IPS-15b (cell line): ENCODE data around the gene BIRC6.

ENCODE experiments used
- H3K27me3 ChIP-seq: one replicate; pipeline ENCODE4 v1.6.1; 2013; ENCODE audit warnings: low read length; ENCODE audit not compliant: control insufficient read depth, insufficient read depth
- H3K36me3 ChIP-seq: one replicate; pipeline ENCODE4 v1.6.1; 2013; ENCODE audit warnings: low read length; ENCODE audit not compliant: control insufficient read depth, insufficient read depth
- H3K4me1 ChIP-seq: one replicate; pipeline ENCODE4 v1.6.1; 2013; ENCODE audit warnings: mild to moderate bottlenecking, low read length; ENCODE audit not compliant: control insufficient read depth, insufficient read depth
- H3K4me3 ChIP-seq: one replicate; pipeline ENCODE4 v1.5.1; 2013; ENCODE audit warnings: low read depth, low read length
- H3K9ac ChIP-seq: one replicate; pipeline ENCODE4 v1.6.1; 2013; ENCODE audit warnings: low read depth, mild to moderate bottlenecking, low read length
- H3K9me3 ChIP-seq: one replicate; pipeline ENCODE4 v1.6.1; 2013; ENCODE audit warnings: mild to moderate bottlenecking, low read length; ENCODE audit not compliant: control insufficient read depth, insufficient read depth

BIRC6 gene

GRCh38 chr2:32424739-32425138 is 67.9 kb downstream of the BIRC6 start:
- Histone ChIP-seq H3K9ac (no peak overlapping the region), H3K36me3 (no peaks in the 10 kb centered on the region), H3K27me3 (no peaks in the 10 kb centered on the region), H3K4me3 (no peak overlapping the region), H3K4me1 (no peaks in the 10 kb centered on the region), H3K9me3 (no peaks in the 10 kb centered on the region)

DNA sequence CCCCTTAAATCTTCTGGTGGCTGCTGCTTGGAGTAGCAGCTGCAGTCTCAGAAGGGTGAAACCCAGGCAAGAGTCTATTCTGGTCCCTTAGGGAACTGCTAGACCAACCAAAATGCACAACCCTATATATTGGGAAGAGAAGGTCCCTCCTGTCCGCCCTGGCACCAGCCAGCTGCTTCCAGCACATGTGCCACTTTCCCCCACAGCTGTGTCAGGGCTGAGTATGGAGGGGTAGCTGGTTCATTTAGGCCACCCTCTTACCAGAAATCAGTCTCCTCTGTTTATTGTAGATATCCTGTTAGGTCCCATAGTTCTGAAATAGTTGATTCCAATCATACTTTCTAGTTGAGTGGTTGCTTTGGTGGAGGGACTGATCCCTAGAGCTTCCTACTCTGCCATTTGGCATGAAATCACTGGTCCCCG is 68.9 kb downstream of the BIRC6 start:
- no peak overlapping the region for H3K9ac ChIP-seq
- no peaks in the 10 kb centered on the region for H3K36me3 ChIP-seq
- H3K9me3 ChIP-seq: no peaks in the 10 kb centered on the region
- no peaks in the 10 kb centered on the region for H3K4me1 ChIP-seq
- no peaks in the 10 kb centered on the region for H3K27me3 ChIP-seq
- no peak overlapping the region for H3K4me3 ChIP-seq

- H3K9ac ChIP-seq: no peak overlapping the region
- no peaks in the 10 kb centered on the region for H3K4me1 ChIP-seq
- H3K4me3 ChIP-seq: no peak overlapping the region
- H3K36me3 ChIP-seq: no peaks in the 10 kb centered on the region
- no peaks in the 10 kb centered on the region for H3K9me3 ChIP-seq
- H3K27me3 ChIP-seq: no peaks in the 10 kb centered on the region
Observed at GRCh38 chr2:32427672-32428610, 71.1 kb downstream of the BIRC6 start.

DNA sequence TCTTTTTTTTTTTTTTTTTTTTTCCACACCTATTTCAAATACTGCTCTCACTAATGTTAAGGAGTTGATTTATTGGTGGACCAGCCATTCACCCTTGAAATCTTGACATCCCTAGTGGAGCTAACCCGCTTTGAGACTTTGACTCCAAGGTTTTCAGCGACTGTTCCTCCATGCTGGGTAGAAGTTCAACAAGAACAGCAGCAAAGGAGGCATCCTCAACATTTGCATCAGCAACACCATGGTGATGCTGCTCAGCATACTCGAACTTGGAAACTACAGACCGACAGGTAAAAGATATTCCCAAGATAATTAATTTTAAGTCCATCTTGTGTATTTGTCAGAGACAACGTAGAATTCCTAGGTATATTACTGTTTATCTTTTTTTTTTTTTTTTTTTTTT is 74.0 kb downstream of the BIRC6 start:
- Histone ChIP-seq H3K4me3 (no peak overlapping the region), H3K4me1 (no peaks in the 10 kb centered on the region), H3K36me3 (no peaks in the 10 kb centered on the region), H3K9ac (no peak overlapping the region), H3K27me3 (no peaks in the 10 kb centered on the region), H3K9me3 (no peaks in the 10 kb centered on the region)

GRCh38 chr2:32436150-32436549 is 79.3 kb downstream of the BIRC6 start:
- H3K4me3 ChIP-seq: no peak overlapping the region
- H3K27me3 ChIP-seq: no peaks in the 10 kb centered on the region
- peaks cover 4% of the 10 kb centered on the region for H3K36me3 ChIP-seq
- no peaks in the 10 kb centered on the region for H3K4me1 ChIP-seq
- no peaks in the 10 kb centered on the region for H3K9me3 ChIP-seq
- H3K9ac ChIP-seq: no peak overlapping the region

- Histone ChIP-seq H3K27me3 (no peaks in the 10 kb centered on the region), H3K36me3 (peaks cover 13% of the 10 kb centered on the region), H3K9me3 (no peaks in the 10 kb centered on the region), H3K4me1 (no peaks in the 10 kb centered on the region), H3K4me3 (no peak overlapping the region), H3K9ac (no peak overlapping the region)
Observed at GRCh38 chr2:32442020-32442467, 85.2 kb downstream of the BIRC6 start.

DNA sequence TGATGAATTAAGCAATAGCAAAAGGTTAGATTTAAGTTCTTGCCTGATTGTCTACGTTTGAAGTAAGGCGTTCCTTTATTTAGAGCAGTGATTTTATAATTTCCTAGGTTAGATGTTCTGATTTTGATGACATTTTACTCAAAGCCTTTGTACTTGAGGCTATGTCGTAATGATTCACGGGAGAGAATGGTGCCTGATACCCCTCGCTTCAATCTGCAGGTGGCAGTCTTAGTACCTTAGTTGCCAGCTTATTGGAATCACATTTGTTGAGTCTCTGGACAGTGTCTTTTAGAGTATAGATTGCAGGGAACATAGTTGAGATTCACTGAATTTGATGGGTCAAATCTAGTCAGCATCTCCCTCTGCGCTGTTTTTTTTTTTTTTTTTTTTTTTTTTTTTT is 89.5 kb downstream of the BIRC6 start:
- Histone ChIP-seq H3K4me3 (no peak overlapping the region), H3K27me3 (no peaks in the 10 kb centered on the region), H3K9ac (no peak overlapping the region), H3K4me1 (no peaks in the 10 kb centered on the region), H3K36me3 (peaks cover 9% of the 10 kb centered on the region), H3K9me3 (no peaks in the 10 kb centered on the region)

DNA sequence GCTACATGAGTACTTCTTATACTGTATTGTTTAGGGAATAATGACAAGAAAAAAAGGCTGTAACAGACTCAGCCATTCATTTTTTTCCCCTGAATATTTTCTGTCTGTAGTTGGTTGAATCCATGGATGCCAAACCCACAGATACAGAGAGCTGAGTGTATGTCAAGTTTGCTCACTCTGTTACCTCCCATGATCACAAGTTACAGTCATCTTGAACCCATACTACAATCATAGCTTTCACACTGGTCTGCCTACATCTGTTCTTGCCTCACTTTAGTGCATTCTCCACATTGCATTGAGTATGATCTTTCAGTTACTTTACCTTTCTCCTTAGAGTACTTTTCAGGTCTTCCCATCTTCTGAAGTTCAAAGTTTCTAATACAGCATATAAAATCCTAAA is 94.0 kb downstream of the BIRC6 start:
- Histone ChIP-seq H3K9me3 (no peaks in the 10 kb centered on the region), H3K4me1 (no peaks in the 10 kb centered on the region), H3K9ac (no peak overlapping the region), H3K27me3 (no peaks in the 10 kb centered on the region), H3K4me3 (no peak overlapping the region), H3K36me3 (peaks cover 5% of the 10 kb centered on the region)

- no peaks in the 10 kb centered on the region for H3K36me3 ChIP-seq
- H3K9ac ChIP-seq: no peak overlapping the region
Observed at GRCh38 chr2:32452338-32453064, 95.7 kb downstream of the BIRC6 start.

DNA sequence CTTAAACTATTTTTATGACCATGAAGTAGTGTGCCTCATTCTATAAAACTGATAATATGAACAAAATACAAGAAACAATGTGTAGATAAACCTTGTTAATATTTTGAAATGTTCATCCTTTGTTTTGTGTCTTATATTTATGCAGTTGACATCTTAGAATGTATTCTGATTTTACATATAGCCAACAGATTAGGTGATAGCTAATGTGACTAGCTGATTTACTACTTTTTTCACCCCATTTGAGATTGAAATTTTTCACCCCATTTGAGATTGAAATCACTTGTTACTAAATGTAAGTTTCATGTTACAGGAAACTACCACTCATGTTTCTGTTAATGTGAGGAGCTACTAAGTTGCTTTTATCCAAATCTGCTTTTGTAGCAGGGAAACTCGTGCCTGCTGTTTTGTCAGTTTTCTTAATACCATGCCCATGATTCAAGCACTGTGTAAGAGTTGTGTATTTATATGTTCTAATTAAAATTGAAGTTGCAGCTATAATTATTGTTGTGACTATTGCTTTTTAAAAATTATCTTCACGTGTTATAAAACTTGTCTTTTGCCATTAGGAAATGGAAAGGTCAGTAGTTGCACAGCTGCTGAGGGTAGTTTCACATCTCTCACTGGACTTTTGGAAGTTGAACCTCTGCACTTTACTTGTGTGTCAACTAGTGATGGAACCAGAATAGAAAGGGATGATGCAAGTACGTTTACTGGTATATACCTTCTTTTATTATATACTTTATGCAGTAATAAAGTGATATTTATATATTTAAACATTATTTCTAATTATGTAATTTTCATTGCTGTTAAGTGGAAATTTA is 96.6 kb downstream of the BIRC6 start:
- H3K4me1 ChIP-seq: no peaks in the 10 kb centered on the region

More at GRCh38 chr2:32452338-32453064, 95.7 kb downstream of the BIRC6 start:
- Histone ChIP-seq H3K4me1 (no peaks in the 10 kb centered on the region), H3K4me3 (no peak overlapping the region), H3K27me3 (no peaks in the 10 kb centered on the region), H3K9me3 (no peaks in the 10 kb centered on the region)

DNA sequence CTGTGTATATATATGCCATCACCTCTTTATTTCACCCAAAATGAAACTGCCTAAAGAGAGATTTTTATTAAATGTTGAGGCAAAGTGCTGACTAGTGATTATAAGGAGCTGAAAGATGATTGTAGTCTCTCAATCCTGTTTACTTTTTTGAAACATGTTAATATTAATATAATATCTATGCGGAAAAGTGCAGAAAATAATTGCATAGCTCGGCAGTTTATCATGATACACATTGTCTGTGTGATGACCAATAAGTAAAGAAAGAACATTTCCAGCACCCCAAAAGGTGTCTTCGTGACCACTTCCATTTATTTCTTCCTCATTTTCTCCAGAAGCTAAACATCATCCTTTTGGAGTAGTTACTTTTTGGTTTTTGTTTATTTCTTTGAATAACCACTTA is 99.0 kb downstream of the BIRC6 start:
- H3K27me3 ChIP-seq: no peaks in the 10 kb centered on the region
- no peaks in the 10 kb centered on the region for H3K36me3 ChIP-seq
- no peak overlapping the region for H3K4me3 ChIP-seq
- no peak overlapping the region for H3K9ac ChIP-seq
- no peaks in the 10 kb centered on the region for H3K9me3 ChIP-seq
- no peaks in the 10 kb centered on the region for H3K4me1 ChIP-seq

More for the DNA sequence above, 96.6 kb downstream of the BIRC6 start:
- Histone ChIP-seq H3K9me3 (no peaks in the 10 kb centered on the region), H3K9ac (no peak overlapping the region), H3K36me3 (no peaks in the 10 kb centered on the region), H3K4me3 (no peak overlapping the region), H3K27me3 (no peaks in the 10 kb centered on the region)
